HG02759 (cell line): ENCODE measurements around the gene SLC2A4RG.
"Not testable (repeated sequence)": the region's sequence is repeated elsewhere in the genome, so short reads cannot be mapped to it uniquely, and the experiment has no call there.

ENCODE experiments used
- ATAC-seq: cut with Tn5 transposase; IDR thresholded peaks from one replicate; pipeline ENCODE4 v1.9.1; 2021; ENCODE audit warnings: mild to moderate bottlenecking, moderate library complexity; ENCODE audit not compliant: unreplicated experiment

Gene SLC2A4RG

DNA sequence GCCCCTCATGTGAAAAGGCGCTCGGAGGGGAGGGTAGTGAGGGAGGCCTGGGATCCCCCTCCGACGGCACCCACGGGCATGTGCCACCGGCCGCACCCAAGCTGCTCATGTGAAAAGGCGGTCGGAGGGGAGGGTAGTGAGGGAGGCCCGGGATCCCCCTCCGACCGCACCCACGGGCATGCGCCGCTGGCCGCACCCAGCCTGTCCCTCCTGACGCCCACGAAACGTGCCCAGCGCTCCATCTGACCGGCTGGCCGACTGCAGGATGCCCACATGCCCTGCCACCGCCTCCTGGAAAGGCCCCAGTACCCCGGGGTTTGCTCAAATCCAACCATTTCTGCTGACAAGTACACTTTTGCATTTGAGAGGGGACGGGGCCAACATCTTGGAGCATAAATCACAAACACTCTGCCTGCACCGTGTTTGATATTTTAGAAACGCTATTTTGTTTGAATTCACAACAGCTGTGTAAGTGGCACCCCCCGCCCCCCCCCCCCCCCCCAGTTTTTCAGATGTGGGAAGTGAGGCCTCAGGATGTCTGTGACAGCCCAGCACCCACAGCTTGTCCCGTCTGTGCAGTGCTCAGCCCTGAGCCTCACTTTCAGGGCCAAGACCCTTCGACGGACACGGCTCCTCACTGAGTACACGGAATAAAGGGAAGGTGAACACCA lies 34.1 kb downstream of the SLC2A4RG start:
- ATAC-seq, result no peak

DNA sequence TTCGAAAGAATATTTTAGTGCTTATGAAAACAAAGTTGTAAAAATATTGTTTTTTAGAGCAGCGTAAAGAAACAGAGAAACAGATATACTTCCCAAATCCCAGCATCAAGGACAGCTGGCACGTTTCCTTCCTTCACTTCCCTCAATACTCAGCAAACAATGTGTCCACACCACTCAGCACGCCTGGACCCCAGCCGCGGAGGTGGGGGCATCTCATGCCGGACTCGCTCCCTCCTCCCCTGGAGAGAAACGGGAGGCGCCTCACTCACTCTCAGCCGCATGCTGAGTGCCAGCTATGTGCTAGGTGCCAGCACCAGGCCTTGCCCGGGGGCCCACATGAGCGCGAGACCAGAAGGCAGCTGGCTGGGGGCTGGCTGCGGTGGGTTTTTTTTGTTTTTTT lies 34.7 kb downstream of the SLC2A4RG start:
- no peak for ATAC-seq

DNA sequence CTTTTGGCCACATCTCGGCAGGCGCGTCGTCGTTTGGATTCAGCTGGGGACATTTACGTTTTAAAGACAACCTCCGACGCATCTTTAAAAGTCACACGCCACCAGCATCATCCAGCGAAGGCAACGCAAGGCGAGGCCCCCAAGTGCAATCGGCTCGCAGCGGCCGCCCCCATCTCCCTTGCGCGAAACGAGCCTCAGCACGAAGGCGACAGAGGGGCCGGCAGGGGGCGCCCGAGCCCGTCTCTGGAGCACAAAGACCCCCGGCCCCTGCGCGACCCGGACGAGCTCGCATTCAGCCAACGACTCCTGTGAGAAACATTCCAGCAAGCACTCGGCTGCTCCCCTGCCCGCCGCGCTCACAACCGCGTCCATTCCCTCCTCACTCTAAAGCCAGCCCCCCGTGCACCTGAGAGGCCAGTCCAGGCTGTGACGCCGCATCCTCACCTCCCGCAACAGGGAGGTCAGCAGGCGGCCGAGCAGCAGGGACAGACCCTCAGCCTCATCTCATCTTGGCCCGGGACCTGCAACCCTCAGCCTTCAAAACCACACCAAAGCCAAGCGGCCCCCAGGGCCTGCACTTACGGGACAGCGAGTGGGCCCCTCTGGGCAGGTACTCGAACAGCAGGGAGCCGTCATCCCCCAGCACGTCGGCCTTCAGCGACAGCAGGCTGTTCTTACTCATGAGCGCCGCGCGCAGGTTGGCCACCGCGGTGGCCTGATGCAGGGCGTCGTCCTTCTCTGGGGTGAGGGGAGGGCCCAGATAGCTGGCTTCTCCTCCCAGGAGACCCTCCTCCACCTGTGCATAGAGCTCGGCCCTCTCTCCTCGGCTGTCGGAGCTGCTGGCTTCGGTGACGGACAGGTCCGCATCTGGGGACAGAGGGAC lies 35.8 kb downstream of the SLC2A4RG start:
- no peak for ATAC-seq

DNA sequence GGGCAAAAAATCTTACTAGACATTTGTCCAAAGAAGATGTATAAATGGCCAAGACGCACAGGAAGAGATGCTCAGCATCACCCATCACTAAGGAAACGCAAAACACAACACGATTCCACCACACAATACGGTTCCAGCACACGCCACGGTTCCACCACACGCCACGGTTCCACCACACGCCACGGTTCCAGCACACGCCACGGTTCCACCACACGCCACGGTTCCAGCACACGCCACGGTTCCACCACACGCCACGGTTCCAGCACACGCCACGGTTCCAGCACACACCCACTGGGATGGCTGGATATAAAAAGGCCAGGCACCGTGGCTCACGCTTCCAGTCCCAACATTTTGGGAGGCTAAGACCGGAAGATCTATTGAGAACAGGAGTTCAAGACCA lies 37.3 kb downstream of the SLC2A4RG start:
- not testable (repeated sequence) for ATAC-seq

DNA sequence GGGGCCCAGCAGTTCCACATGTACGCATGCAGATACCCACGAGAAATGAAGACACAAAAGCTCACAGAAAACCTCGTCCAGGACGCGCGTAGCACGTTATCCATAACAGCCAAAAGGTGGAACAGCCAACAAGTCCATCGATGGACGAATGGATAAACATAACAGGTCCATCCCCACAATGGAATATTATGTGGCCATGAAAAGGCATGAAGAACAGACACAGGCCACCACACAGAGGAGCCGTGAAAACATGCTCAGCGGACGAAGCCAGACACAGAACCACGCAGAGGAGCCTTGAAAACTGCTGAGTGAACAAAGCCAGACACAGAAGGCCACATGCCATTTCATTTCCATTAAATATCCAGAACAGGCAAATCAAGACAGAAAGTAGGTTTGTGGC lies 38.0 kb downstream of the SLC2A4RG start:
- ATAC-seq, result no peak

DNA sequence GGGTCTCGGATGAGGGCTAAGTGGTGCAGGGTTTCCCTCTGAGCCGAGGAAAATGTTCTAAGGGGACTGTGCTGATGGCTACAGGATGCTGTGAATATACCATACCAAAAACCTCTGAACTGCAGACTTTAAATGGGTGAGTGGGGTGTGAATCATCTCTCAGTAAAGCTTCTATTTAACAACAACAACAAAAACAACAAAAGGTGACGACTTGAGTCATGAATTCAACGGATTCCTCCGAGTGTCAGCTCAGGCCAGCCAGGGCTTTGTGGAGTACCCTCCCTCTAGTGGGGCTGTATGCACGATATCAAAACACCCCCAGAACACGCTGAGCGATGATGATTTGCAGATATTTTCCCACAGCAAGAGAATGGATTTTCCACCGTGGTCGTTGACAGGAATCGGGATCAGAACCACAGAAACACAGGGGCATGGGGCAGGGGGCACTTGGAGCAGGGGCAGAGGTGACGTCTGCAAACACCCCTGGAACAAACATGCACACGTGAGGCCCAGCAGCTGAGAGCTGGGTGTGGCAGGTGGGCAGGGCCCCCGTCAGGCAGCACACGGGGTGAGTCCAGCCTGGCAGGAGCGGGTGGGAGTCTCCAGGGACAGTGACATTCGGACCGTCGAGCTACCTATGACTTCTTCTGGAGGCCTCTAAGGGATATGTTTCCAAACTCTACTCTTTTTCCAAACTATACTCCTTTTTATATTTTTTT lies 38.6 kb downstream of the SLC2A4RG start:
- ATAC-seq, result no peak

DNA sequence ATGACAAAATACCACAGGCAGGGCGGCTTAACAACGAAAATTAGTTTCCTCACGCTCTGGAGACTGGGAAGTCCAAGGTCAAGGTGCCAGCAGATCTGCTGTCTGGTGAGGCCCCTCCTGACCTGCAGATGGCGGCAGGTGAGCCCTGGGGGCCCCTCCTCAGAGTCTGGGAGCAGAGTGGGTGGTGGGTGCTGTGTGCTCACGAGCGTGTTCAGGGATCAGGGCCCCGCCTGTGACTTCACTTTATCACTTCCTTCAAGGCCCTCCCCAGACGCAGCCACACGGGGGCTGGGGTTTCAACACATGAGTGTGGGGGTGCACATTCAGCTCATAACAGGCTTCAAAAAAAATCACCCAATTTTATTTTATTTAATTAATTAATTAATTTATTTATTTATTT lies 39.3 kb downstream of the SLC2A4RG start:
- no peak for ATAC-seq

DNA sequence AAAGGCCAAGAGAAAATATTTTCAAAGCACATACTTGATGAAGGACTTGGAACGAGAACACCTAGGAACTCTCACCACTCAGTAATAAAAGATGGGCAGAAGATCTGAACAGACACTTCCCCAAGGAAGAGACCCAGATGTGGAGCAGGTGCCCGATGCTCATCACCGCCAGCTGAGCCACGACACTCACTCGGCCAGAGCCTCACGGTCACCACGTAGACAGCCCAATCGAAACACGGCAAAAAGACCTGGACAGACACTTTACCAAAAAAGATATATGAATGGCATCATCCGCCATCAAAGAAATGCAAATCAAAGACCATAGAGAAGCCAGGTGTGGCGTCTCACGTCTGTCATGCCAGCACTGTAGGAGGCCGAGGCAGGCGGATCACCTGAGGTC lies 41.6 kb downstream of the SLC2A4RG start:
- ATAC-seq, result no peak

DNA sequence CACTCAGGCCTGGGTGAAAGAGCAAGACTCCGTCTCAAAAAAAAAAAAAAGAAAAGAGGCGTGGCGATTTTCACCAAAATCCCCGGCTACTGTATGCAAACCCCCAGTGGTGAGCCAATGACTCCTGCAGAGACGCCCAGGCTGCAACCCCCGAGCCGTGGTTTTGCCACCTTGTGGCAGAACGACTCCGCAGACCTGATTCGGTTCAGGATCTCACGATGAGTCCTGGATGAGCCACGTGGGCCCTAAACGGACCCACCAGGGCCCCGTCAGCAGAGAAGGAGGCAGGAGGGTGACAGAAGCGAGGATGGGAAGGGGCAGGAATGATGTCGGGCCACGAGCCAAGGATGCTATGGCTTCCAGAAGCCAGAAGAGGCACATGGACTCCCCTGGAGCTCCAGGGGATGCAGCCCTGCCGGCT lies 42.5 kb downstream of the SLC2A4RG start:
- ATAC-seq, result no peak

DNA sequence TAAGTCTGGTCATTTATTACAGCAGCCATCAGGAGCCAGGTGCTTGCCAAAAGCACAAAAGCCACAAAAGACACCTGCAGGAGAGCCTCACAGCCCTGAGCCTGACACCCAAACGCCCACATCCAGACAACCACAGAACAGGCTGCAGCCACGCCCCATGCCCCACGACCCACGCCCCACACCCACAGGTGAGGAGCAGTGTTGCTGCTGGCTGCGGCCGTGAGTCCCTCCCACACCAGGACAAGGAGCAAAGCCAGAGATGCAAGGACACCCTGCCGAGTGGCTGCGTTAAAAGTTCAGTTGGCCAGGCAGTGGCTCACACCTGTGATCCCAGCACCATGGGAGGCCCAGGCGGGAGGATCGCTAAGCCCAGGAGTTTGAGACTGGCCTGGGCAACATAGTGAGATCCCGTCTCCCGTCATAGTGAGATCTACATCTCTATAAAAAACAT lies 43.0 kb downstream of the SLC2A4RG start:
- no peak for ATAC-seq

DNA sequence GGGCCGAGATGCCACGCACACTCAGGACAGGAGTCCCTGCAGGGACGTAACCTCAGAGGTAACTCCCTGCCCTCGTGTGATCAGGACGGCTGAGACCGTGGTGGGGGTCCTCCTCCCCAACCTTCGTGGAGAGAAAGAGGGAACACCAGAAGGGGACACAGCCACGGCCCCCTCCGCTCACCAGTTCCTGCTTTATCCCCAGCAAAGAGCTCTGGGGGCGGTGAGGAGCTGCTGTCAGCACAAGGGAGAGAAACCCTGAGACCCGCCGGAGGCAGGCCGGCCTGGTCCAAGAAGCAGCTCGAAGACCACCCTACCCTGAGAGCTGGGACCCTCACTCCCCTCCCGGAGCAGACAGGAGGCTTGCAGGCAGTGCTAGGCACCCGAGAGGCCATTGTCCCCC lies 44.4 kb downstream of the SLC2A4RG start:
- no peak for ATAC-seq

DNA sequence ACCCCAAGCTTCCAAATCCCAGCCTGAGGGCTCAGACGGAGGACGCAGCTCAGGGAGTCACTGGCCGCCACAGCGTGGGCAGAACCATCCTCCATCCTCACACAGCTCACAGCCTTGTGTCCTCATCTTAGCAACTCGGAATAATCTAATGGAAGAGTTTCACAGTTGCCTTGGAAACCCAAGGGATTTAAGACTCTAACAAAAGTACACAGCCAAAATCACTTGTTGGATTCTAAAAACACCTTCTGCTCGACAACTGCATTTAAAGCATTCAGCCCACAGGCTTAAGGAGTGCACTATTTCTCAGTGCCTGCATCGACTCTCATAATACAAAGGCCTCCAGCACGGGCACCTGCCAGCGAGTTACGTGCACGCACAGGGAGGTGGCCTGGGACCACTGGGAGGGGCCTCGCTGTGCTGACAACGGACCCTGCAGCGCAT lies 46.1 kb downstream of the SLC2A4RG start:
- ATAC-seq, result no peak

DNA sequence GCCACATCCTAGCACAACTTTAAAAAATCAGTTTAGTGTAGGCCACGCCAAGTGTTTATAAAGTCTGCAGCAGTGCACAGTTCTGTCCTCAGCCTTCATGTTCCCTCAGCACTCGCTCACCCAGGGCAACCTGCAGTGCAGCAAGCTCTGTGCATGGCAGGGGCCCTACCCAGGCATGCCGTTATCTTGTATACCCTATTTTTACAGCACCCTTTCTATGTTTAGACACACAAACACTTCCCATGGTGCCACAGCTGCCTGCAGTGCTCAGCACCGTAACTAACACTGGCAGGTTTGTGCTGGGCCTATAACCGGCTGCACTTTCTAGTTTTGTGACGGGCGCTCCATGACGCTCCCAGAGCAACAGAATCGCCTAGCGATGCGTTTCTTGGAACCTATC lies 47.7 kb downstream of the SLC2A4RG start:
- no peak for ATAC-seq

DNA sequence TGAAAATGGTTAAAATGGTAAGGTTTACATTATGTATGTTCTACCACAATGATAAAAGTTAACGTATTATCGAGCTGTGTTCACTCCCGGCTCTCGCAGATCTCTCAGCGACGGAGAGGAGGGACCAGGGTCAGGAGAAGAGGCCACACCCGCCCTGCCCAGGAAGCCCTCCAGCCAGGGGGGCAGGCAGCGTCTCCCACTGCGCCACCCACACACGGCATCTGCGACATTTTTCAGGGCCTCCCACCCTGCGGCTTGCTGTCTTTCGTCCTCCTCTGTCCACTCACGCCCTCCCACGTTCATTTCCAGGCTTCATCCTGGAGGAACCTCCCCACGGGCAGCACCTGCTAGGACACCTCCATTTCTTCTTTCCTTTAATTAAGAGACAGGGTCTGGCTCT lies 48.2 kb downstream of the SLC2A4RG start:
- no peak for ATAC-seq

DNA sequence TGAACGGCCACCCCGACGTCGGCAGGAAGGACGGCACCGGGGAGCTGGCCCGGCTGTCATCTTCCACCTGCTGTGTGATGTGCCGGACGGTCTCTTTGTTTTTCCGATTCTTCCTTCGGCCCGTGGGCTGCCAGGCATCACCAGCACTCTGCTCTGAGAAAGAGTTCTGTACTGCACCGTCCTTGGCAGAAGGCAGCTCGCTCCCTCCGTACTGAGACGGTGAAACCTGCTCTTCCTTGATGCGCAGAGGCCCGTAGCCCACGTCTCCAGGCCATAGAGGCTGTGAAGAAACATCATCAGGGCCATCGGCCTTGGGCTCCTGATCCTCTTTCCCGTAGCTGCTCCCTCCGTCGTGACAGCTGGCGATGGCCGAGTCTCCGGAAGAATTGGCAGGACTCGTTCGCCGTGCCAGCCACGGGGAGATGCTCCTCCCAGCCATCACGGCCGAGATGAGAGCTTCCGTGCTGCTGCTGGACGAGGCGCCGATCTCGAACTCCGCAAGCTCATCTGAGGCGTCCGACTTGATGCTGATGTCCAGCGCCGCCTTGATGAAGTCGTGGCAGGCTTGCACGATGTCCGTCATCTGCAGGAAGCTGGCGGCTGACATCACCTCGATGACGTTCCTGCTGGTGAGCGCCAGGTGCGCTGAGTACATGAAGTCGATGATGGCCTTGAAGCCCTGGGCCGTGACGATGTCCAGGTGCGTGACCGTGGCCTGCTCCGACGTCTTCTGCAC lies 50.4 kb downstream of the SLC2A4RG start:
- ATAC-seq, result no peak

DNA sequence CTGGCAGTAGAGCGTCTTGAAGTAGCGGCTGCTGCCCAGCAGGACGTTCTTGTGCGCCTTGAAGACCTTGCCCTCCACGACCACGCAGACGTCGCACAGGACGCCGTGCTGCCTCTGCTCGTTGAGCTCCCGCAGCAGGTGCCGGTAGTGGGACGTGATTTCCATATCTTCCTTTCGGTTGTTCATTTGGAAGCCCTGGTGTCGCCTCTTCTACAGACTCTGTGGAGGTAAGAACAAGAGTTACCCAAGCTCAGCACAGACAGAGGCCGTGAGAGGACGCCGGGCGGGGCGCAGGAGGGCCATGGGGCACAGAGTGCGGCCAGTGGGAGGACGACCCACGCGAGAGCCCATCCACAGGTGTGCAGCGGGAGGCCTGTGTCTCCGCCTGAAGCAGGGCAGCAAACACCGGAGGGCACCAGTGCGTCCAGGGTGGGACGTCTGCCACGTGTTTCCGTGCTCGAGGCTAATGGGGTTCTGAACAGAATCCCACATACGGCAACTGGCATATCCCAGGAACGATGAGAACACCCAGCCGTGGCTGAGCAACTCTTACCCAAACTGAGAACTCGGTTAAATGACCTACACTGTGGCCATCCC lies 51.1 kb downstream of the SLC2A4RG start:
- ATAC-seq, result no peak

DNA sequence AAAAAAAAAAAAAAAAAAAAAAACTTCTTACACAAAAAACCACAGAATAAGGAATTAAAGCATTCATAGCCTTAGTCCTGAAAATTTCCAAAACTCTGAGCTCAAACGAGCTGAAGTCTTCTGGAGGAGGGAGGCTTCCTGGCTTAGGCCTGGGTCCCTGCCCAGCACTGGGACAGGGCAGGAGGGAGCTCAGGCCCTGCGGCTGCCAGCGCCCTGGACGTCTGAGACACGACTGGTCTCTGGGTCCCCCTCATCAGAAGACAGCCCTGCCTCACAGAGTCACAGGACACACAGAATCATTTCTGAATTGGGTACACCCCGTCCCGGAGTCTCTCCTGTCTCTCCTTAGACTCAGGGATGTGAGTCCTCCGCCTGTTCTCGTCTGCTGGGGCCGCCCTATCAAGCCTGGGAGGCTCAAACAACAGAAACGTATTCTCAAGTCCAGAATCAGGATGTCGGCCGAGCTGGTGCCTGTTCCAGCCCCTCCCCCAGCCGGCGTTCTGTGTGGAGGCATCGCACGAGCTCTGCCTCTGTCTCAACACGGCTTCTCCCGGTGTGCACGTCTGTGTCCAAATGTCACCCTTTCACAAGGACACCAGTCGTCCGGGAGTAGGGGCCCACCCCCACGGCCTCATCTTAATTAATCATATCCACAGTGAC lies 52.1 kb downstream of the SLC2A4RG start:
- ATAC-seq, result no peak

DNA sequence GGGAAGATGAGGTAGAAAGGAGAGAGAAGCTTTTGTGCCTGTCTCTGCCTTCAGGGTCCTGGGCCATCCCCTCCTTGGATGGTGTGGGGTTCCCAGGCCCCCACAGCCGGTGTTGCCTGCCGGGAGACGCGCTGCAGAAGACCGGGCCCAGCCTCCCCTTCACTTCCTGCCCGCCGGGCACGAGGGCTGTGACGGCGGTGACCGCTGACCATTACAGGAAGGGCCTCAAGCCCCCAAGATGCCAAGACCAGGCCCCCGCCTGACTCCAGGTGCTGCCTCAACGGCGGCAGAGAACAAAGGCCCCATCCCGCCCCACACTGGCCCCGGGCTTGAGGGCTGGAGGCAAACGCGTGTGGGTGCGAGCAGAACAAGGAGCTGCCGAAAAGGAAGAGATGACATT lies 53.3 kb downstream of the SLC2A4RG start:
- no peak for ATAC-seq
